ENCODE results near the gene HOMER3. TPM values are rescaled to one million over a fixed set of nuclear protein-coding genes. Genes with fewer than 3 reads are reported as not detected.

HOMER3 gene
- total and polyA plus RNA-seq, 4 donors: 22.0 to 40.2 (median 24.2) TPM

GRCh38 chr19:18975011-18975410 lies 34.0 kb upstream of the HOMER3 start:
- H3K4me1 ChIP-seq (ENCODE audit: control insufficient read depth in 5 of 5, insufficient read depth in 5 of 5, low read length in 5 of 5): peaks cover 0 to 7% (median 2%) of the 10 kb centered on the region in 5 donors
- no peaks in the 10 kb centered on the region for H3K36me3 ChIP-seq (ENCODE audit: control insufficient read depth in 4 of 4, insufficient read depth in 4 of 4, low read length in 4 of 4)
- 96 to 100% methylated on average over 3 of the region's 3 CpGs for WGBS, 2 donors

GRCh38 chr19:18972851-18973250 lies 31.8 kb upstream of the HOMER3 start:
- TF ChIP-seq CTCF (IDR thresholded peaks at IDR 0.05; ENCODE audit: control extremely low read depth, extremely low read depth): no peak
- no peak for DNase-seq
- Histone ChIP-seq H3K4me1 (ENCODE audit: control insufficient read depth in 5 of 5, insufficient read depth in 5 of 5, low read length in 5 of 5) (peaks cover 0 to 7% (median 2%) of the 10 kb centered on the region in 5 donors), H3K9ac (ENCODE audit: insufficient read depth in 1 of 2, low read length in 2 of 2) (no peak overlapping the region), H3K36me3 (ENCODE audit: control insufficient read depth in 4 of 4, insufficient read depth in 4 of 4, low read length in 4 of 4) (no peaks in the 10 kb centered on the region), H3K9me3 (ENCODE audit: control insufficient read depth in 4 of 4, insufficient read depth in 3 of 4, low read length in 3 of 4) (no peaks in the 10 kb centered on the region), H3K27me3 (ENCODE audit: control insufficient read depth in 3 of 3, insufficient read depth in 3 of 3, low read length in 2 of 3) (no peaks in the 10 kb centered on the region), H3K27ac (ENCODE audit: low read depth in 1 of 2, low read length in 1 of 2) (peak overlapping the region in 1 of 2 donors; percentile 68), H3K4me3 (no peak overlapping the region)
- WGBS, 2 donors: 58 to 63% methylated on average over 5 of the region's 5 CpGs
- no peak for ATAC-seq (ENCODE audit: insufficient read depth, low FRiP score)

More at GRCh38 chr19:18975011-18975410, 34.0 kb upstream of the HOMER3 start:
- no peak for TF ChIP-seq CTCF (IDR thresholded peaks at IDR 0.05; ENCODE audit: control extremely low read depth, extremely low read depth)
- ATAC-seq (ENCODE audit: insufficient read depth, low FRiP score) (no peak), DNase-seq (no peak)
- no peak overlapping the region for H3K9ac ChIP-seq (ENCODE audit: insufficient read depth in 1 of 2, low read length in 2 of 2)
- H3K9me3 ChIP-seq (ENCODE audit: control insufficient read depth in 4 of 4, insufficient read depth in 3 of 4, low read length in 3 of 4): no peaks in the 10 kb centered on the region
- H3K4me3 ChIP-seq: no peak overlapping the region
- H3K27ac ChIP-seq (ENCODE audit: low read depth in 1 of 2, low read length in 1 of 2): no peak overlapping the region
- no peaks in the 10 kb centered on the region for H3K27me3 ChIP-seq (ENCODE audit: control insufficient read depth in 3 of 3, insufficient read depth in 3 of 3, low read length in 2 of 3)

- TF ChIP-seq CTCF (IDR thresholded peaks at IDR 0.05; ENCODE audit: control extremely low read depth, extremely low read depth): no peak
- WGBS, 2 donors: 8 to 21% methylated on average over 11 to 12 of the region's 12 CpGs
- peak overlapping the region in 1 of 2 donors; percentile 49 for H3K9ac ChIP-seq (ENCODE audit: insufficient read depth in 1 of 2, low read length in 2 of 2)
These were observed 31.3 kb upstream of the HOMER3 start for GRCh38 chr19:18972301-18972811.

More at GRCh38 chr19:18972301-18972811, 31.3 kb upstream of the HOMER3 start:
- Histone ChIP-seq H3K9me3 (ENCODE audit: control insufficient read depth in 4 of 4, insufficient read depth in 3 of 4, low read length in 3 of 4) (no peaks in the 10 kb centered on the region), H3K36me3 (ENCODE audit: control insufficient read depth in 4 of 4, insufficient read depth in 4 of 4, low read length in 4 of 4) (no peaks in the 10 kb centered on the region), H3K27ac (ENCODE audit: low read depth in 1 of 2, low read length in 1 of 2) (peak overlapping the region in 1 of 2 donors; percentile 68), H3K4me3 (no peak overlapping the region), H3K27me3 (ENCODE audit: control insufficient read depth in 3 of 3, insufficient read depth in 3 of 3, low read length in 2 of 3) (no peaks in the 10 kb centered on the region), H3K4me1 (ENCODE audit: control insufficient read depth in 5 of 5, insufficient read depth in 5 of 5, low read length in 5 of 5) (peaks cover 0 to 7% (median 2%) of the 10 kb centered on the region in 5 donors)
- ATAC-seq (ENCODE audit: insufficient read depth, low FRiP score) (no peak), DNase-seq (peak in 2 of 3 donors; percentile 56 to 63)

All from lung (tissue), 12 donors.